ACHN (cell line): ENCODE data around the gene MKNK1.

ENCODE experiments used
- DNase-seq: peaks from one replicate; pipeline ENCODE4 v3.0.0-alpha.2; 2015
- in situ Hi-C: cut with HindIII; loops from 2 replicates; pipeline ENCODE4 v1.10.0; 2017; ENCODE audit warnings: low sequenced_read_pairs, low pct_ligation_motif_present, low pct_unique_long_range_greater_than_20kb

MKNK1 gene

DNA sequence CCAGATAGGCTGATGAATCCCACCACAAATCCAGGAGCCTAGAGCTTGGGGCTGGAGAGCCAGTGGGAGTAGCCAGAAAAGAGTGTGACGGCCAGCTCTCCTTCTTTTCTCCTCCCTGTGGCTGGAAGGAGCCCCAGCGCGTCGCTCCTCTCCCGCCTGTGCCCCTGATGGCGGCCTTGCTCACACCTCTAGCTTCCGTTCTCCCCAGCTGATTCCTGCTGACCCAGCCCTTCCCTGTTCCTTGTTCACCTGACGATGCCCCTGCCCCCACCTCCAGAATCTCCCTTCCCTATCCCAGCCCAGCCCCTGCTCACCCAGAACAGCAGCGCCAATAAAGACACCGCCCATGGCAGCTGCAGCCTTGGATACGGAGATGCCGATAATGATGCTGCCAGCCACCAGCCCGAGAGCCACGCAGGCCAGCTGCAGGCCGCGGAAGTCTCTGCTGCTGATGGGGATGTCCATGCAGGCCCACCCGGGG lies 53.3 kb downstream of the MKNK1 start:
- DNase-seq = no peak
- in situ Hi-C loops = no loop called here

GRCh38 chr1:46549697-46550681 lies 54.1 kb downstream of the MKNK1 start:
- in situ Hi-C loops = no loop called here
- DNase-seq = no peak

- DNase-seq = peak; percentile 56
- in situ Hi-C loops = no loop called here
These were observed 56.3 kb downstream of the MKNK1 start for GRCh38 chr1:46547481-46548383.

- in situ Hi-C loops = no loop called here
These were observed 57.9 kb downstream of the MKNK1 start for GRCh38 chr1:46546210-46546609.

DNA sequence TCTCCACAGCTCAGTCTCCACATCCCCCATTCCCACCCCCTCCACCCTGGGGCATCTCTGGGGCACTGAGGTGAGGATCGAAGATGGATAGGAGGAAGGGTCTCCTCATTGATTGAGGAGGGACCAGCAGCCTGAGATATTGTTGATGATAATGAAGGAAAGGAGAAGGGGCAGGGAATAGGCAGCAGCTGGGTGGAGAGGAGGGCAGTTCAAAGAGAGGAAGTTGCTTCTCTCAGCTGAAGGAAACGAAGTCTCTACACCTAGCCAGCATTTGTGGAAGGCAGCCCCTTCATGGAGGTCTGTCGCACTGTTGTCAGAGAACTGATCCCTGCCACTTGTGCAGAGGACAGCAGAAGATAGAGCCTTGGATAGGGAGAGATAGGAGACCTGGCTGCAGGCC lies 58.3 kb downstream of the MKNK1 start:
- no peak for DNase-seq

More at GRCh38 chr1:46546210-46546609, 57.9 kb downstream of the MKNK1 start:
- no peak for DNase-seq

DNA sequence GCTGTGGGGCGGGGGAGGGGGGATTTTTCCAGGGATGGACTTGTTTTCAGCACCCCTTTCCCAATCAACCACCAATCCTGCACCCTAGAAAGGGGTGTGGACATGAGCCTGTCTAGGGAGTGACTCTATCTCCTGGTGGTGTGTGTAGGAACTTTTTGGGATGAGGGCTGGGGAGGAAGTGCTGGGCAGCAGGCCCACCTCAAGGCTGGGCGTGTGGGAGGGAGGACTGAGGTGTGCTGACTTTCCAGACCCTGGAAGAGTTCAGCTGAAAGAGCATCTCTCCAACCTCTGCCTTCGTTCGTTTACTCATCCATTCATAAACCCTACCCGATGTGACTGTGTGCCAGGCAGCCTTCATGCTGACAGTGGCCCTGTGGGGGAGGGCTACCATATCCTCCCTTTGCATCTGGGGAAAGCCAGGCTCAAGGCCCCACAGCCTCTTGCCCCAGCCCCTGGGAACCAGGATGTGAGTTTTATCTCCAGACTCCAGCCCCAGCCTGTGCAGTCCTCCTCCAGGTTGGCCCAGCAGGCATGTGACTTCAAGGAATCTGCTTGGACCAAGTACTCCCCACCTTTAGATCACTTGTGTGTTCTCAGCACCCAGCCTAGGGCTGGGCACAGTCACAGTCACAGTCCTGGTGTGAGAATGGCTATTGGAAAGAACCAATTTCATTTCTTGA lies 59.4 kb downstream of the MKNK1 start:
- in situ Hi-C loops = no loop called here
- no peak for DNase-seq

More for the DNA sequence above, 58.3 kb downstream of the MKNK1 start:
- in situ Hi-C loops = no loop called here

- no peak for DNase-seq
- in situ Hi-C loops = no loop called here
These were observed 60.1 kb downstream of the MKNK1 start for GRCh38 chr1:46543761-46544560.

- no peak for DNase-seq
- in situ Hi-C loops = no loop called here
These were observed 60.7 kb downstream of the MKNK1 start for GRCh38 chr1:46543382-46543760.

DNA sequence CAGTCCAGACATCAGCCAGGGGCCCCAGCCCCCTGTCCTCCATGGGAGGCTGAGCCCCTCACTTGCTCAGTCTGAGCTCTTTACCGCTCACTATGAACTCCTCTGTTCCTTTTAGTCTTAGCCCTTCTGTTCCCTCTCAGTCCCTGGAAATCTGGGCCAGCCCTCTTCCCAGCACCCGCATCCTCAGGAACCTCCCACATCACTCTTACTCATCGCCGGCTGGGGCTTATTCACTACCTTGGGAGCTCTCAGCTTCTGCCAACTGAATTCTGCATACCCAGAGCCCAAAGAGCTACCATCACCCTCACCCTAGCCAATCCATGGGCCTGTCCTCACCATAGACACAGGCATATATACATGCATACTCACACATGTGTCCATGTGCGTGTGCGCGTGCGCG lies 64.1 kb downstream of the MKNK1 start:
- peak; percentile 61 for DNase-seq
- in situ Hi-C loops = no loop called here

- in situ Hi-C loops = no loop called here
- DNase-seq = no peak
These were observed 65.9 kb downstream of the MKNK1 start for GRCh38 chr1:46538147-46538546.

GRCh38 chr1:46537651-46538050 lies 66.4 kb downstream of the MKNK1 start:
- in situ Hi-C loops = no loop called here
- no peak for DNase-seq

- DNase-seq = no peak
- in situ Hi-C loops = no loop called here
These were observed 67.5 kb downstream of the MKNK1 start for GRCh38 chr1:46536527-46536926.

DNA sequence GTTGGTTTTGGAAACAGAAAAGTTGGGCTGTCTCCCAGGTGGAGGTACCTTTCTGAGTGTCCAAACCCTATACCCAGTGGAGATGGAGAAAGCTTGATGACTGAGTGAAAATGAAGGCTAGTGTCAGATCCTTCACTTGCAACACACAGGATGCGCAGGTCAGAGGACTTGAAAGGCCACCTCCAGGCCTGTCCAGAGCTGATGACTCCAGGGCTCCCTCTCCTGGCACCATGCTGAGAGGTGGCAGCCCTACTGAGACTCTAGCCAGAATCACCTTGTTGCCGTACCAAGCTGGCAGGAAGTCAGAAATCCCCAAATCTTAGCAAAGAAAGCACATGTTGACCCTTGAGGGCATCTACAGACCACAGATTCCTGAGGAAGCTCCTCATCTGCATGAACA lies 69.0 kb downstream of the MKNK1 start:
- DNase-seq = peak; percentile 39
- in situ Hi-C loops = no loop called here

- in situ Hi-C loops = no loop called here
These were observed 70.7 kb downstream of the MKNK1 start for GRCh38 chr1:46533179-46533864.

DNA sequence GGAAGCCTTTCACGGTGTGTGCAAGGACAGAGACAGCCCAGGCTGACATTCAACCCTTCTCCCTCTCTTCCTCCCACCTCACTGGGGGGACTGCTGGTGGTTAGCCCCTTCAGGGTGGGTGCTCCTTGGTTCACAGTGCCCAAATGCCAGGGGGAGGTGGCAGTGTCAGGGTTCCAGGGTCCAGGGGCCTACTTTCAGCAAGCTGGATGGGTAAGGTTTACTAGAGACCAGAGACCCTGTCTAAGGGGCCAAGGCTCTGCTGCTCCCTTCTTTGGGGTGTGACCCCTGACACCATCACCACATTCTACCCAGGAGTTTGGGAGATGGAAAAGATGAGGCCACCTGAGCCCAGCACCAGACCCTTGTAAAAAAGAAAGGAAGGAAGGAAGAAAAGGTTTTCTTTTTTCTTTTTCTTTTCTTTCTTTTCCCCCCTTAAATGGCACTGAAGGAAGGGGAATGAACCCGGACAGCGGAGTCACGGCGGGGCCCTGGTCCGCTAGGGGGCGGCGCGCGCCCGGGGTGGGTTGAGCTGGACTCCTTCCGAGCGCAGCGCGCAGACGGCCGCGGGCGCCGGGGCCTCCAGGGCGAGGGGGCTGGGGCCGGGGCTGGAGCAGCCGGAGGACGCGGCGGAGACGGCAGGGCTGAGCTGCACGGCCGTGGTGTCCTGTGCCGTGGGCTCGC lies 71.4 kb downstream of the MKNK1 start:
- DNase-seq = peak; percentile 44
- in situ Hi-C loops = no loop called here

More at GRCh38 chr1:46533179-46533864, 70.7 kb downstream of the MKNK1 start:
- DNase-seq = no peak

DNA sequence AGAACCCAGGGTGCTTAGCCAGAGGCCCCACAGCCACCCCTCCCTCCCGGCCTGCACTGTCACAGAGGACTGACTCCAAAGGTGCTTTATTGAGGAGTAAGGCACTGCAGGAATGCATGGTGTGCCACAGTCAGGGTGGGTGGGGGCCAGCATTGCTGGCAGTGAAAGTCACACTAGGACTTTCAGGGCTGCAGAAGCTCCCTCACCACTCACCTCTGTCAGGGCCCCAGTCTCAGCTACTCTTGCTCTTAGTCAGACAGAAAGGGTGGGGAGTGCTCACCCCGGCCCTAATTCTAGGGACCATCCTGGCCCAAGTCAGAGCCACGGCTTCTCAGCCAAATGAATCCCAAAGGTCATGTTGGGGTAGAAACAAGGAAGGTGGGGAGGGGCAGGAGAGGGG lies 72.0 kb downstream of the MKNK1 start:
- no peak for DNase-seq
- in situ Hi-C loops = no loop called here
